NCI-H146 treated with DMSO at 0.1 percent for 48 hours (cell line): ENCODE results near the gene CS.
"Not testable (repeated sequence)": the region's sequence is repeated elsewhere in the genome, so short reads cannot be mapped to it uniquely, and the experiment has no call there.

Experiments
- DNase-seq: peaks from one replicate; lab custom pipeline; 2025; ENCODE audit not compliant: unreplicated experiment; lab: John Stamatoyannopoulos, UW

The CS gene

DNA sequence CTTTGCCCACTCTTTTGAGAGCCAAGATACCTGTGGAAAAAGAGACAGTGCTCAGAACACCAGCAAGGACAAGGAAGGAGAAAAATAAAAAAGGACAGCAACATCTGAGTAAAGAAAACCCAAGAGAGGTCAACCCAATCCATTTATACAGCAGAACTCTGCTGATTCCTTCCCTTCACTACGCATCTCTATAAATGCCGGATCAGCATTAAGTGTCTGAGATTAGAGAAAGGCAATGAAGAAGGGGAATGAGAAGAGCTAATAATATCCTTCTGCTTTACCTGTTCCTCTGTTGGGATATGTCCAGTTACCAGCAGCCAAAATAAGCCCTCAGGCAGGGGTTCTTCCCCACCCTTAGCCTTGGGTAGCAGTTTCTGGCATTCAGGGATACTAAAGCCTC, 17.6 kb downstream of the CS start:
- DNase-seq: no peak

- DNase-seq: no peak
Observed at GRCh38 chr12:56282030-56282429, 18.1 kb downstream of the CS start.

DNA sequence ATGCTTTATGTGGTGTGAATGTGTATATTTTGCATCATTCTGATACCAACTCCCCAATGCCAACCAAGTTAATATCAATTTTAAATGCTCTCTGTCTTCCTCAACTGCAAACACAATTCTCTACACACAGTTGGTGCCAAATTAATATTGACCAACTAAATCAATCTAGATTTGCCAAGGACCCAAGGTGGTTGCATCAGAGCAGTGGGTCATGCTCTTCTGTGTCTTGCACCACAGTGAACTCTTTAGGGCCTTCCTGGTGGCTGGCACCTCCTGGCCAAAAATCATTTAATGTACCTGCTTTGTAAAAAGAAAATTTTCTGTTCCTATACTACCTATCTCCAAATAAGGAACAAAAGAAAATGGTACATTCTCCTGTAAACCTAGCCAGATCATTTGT, 19.3 kb downstream of the CS start:
- no peak for DNase-seq

DNA sequence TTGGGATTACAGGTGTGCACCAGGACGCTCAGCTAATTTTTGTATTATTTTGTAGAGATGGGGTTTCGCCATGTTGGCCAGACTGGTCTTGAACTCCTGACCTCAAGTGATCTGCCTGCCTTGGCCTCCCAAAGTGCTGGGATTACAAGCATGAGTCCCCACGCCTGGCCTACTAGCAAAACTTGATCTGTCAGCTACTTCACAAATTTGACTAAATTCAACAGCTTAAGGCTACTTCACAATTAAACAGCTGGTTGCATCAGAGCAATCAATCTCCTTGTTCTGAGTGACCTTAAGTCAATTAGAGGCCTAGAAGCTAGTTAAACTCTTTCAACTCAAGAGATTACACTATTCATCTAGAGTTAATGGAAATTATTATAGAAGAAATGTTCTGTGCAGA, 21.2 kb downstream of the CS start:
- no peak for DNase-seq

- DNase-seq: no peak
Observed at GRCh38 chr12:56274299-56274698, 25.8 kb downstream of the CS start.

- not testable (repeated sequence) for DNase-seq
Observed at GRCh38 chr12:56272468-56272867, 27.7 kb downstream of the CS start.

GRCh38 chr12:56271031-56271430, 29.1 kb downstream of the CS start:
- no peak for DNase-seq

DNA sequence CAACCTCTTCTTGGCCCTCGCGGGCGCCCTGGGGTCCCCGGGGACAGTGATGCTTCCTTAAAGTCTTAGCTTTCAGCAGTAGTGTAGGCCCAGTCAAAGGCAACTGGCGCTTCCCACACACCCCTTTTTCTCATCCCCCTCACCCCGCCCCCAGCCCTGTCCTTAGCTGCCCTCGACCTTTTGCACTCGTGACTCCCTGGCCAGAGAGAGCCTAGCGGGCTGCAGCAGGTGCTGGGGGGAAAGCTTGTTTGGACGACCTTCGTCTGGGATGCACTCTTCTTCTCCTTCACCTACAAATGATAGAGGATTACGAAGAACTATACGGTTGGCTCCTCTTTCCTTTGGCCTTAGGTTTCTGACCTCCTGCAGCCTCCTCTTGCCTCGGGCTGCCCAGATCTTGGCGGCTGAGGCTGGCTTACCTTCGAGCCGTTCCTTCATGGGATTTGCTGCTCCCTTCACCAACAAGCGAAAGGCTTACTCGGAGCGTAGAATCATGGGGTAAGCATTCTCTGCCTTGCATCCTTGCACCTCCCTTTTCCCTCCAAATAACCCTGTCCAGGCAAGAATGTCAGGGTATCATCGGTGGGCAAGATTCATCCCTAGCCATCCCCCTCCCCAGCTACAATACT, 32.6 kb downstream of the CS start:
- no peak for DNase-seq

- peak; percentile 90 for DNase-seq
Observed at GRCh38 chr12:56266693-56267442, 33.3 kb downstream of the CS start, which contains the start of gene COQ10A. Gene COQ10A, plus strand, starts transcription at chr12:56266942. Its CDS starts 177 bp downstream, at chr12:56267119.

DNA sequence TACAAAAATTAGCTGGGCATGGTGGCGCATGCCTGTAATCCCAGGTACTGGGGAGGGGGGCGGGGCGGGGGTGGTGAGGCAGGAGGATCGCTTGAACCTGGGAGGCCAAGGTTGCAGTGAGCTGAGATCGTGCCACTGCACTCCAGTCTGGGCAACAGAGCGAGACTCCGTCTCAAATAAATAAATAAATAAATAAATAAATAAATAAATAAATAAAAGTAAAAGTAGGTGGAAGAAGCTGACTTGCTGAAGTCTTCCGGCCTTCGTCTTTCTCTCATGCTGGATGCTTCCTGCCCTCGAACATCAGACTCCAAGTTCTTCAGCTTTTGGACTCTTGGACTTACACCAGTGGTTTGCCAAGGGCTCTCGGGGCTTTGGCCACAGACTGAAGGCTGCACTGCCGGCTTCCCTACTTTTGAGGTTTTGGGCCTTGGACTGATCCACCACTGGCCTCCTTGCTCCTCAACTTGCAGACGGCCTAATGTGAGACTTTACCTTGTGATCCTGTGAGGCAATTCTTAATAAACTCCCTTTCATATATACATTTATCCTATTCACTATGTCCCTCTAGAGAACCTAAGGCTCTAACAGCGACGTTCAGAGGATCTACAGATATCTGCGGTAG, 34.0 kb downstream of the CS start:
- DNase-seq: not testable (repeated sequence)

DNA sequence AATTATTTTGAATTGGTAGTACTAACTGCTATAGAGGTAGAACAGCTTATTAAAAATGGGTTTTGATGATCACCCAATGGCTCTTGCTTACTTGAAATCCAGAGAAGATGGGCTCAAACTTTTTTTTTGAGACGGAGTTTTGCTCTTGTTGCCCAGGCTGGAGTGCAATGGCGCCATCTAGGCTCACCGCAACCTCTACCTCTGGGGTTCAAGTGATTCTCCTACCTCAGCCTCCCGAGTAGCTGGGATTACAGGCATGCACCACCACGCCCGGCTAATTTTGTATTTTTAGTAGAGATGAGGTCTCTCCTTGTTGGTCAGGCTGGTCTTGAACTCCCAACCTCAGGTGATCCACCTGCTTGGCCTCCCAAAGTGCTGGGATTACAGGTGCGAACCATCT, 37.2 kb downstream of the CS start:
- DNase-seq: not testable (repeated sequence)

DNA sequence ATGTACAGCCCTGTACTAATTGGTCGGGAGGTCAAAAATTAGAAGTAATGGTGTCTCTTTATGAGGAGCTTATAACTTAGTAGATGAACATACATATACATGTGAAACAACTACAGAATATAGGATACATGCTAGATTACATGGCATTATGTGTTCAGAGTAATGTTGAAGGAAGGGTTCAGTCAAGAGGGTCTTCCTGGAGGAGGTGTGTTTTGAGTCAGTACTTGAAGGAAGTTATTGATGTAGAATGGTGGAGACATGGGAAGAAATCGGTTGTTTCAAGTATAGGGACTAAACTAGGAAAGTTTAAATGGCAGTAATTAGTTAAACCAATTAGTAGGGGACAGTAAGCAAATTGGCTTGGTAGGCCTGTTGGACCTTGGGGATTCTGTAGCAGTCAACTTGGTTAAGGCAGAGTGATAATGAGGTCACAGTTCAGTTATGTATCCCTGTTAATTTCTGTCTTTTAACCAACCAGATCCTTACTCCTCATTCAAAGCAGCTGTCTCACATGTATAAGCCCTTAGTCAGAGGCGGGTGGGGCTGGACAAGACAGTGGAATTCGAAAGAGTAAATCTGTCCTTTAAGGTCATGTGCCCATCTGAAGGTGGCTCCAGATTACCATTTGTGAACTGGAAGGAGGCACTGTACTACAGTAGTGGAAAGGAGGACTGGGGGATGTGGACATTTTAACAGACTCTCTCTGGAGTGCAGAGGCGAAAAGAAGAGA, 38.5 kb downstream of the CS start:
- no peak for DNase-seq

GRCh38 chr12:56260921-56261320, 39.2 kb downstream of the CS start:
- DNase-seq: no peak

DNA sequence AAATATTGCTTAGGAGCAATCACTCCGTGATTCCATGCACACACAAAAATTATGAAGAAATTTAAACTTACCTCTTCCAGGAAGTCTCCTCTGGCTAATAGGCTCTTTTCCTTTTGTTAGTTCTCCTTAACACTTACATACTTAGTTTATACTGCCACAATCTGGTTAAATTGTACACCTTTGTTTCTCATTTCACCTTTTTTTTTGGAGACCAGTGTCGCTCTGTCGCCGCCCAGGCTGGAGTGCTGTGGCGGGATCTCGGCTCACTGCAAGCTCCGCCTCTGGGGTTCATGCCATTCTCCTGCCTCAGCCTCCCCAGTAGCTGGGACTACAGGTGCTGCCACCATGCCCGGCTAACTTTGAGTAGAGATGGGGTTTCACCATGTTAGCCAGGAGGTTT, 39.8 kb downstream of the CS start:
- no peak for DNase-seq

DNA sequence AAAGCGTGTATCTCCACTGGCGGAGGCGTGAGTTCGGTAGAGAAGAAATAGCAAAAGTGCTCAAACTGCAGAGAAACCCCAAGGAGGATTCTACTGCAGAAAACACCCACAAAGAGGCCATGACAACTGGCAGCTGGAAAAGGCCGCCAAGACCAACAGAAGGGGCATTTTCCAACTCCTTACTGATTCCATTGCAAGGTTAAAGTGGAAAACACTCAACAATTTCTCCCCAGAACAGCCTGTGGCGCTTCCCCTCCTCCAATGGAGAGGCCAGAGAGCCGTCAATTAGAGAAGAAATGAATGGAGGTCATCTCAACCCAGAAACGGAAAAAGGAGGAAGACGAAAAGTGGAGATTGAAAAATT, 41.3 kb downstream of the CS start:
- DNase-seq: no peak

DNA sequence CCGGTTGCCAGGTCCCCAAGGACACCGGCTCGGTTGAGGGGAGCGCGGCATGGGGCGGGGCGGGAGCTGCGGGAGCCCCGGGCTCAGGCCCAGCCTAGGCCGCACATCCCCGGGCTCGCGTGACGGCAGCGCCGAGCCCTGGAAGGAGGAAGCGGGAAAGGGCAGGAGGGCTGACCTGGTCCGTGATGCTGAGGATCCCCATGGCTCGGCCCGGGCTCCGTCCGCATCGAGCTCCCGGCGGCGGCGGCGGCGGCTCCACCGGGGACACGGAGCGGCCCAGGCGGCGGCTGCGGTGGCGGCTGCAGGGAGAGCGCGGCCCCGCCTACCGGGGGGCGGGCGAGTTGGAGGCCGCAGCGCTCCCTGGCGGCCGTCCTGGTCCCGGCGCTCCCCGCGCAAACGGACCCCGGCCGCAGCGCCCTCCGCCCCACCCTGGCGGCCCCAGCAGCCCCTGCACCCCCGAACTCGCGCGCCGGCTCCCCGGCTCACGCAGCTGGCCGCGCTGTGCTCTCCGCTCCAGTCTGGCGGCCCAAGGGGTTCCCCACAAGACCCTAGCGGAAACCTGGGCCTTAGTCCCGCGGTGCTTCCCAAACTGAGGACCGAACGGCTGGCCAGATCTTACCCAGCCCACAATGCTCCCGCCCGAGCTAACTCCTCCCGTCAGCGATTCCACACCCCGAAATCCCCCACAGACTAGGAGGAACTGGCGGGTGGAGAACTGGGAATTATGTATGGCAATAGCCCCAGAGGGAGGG, 41.9 kb downstream of the CS start, which contains the start of gene ANKRD52:
Gene ANKRD52 (minus strand): TSS at position 317 of the 752 bp plus-strand sequence. CDS start 115 bp downstream, at position 202.
- DNase-seq: peak; percentile 52

GRCh38 chr12:56257491-56258067, 42.6 kb downstream of the CS start:
- peak; percentile 25 for DNase-seq

GRCh38 chr12:56257071-56257470, 43.1 kb downstream of the CS start:
- no peak for DNase-seq

DNA sequence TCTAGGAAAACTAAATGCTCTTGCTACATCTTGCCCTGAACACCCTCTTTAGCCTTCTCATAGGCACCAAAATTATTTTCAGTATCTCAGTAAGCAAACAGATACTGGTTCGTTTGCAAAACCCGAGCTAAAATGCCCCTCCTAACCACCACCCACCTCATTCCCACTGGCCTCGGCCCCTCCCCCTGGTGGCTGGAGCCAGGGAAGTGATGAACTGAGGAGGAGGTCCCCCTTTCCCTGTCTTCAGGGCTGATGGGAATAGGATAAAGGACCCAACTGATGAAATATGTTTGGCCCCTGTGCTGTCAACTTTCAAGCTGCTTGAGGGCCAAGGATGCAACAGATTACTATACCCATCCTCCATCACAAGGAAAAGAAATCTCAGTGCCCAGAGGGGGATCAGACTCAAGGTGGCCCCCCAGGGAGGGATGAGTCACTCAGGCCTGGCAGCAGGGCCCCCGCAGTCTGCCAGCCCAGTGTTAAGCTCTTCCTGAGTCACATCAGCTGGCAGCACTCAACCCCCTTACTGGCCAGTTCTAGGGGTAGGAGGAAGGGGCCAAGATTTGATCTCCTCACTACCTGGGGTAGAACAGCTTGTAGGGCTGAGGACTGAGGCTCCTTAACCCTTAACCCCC, 43.7 kb downstream of the CS start:
- DNase-seq: no peak

DNA sequence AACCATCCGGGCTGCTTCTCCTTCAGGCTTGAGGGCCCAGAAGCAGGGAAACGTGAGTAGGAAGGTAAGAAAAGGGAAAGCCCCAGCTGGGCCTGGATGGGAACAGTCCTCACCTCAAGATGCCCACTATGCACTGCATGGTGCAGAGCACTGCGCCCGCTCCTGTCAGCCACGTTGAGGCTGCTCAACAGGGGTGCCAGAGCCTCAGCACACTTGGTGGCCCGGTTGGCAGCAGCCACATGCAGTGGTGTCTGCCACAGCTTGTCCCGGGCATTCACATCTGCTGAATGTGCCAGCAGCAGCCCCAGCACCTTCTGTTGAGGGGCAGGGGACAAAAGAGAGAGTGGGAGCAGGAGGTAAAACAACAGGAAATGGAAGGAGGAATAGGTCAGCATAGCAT, 44.5 kb downstream of the CS start:
- DNase-seq: no peak
